Skeletal muscle cell (primary cell): ENCODE data around the gene LIN7A.
A peak's percentile ranks its signal among the peaks of the same experiment; 100 is the strongest.
"Not testable (repeated sequence)": the region's sequence is repeated elsewhere in the genome, so short reads cannot be mapped to it uniquely, and the experiment has no call there.

ENCODE experiments used
- DNase-seq: peaks from one replicate; pipeline ENCODE4 v3.0.0-alpha.2; 2010; ENCODE audit warnings: low read depth
- H3K4me3 ChIP-seq: 2 replicates; pipeline ENCODE4 v1.5.1; 2011; ENCODE audit warnings: low read depth, mild to moderate bottlenecking, control low read depth, low read length, moderate library complexity

The LIN7A gene

DNA sequence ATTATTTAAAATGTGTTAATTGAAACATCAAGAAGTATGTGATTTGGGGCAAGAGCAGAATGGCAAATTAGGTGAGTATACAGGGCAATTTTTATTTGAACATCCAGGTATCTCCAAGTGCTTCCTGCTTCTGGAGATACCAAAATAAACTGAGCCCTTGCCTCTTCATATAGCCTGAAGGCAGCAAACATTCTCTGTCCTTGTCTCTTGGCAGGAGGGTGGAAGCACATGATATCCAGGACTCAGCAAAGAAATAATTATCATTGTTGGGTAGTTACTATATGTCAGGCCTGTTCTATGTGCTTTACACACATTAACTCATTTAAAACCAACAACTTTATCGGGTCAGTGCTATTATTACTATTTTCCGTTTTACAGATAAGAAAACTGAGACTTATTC, 12.5 kb downstream of the LIN7A start:
- no peak overlapping the region for H3K4me3 ChIP-seq
- DNase-seq: no peak

DNA sequence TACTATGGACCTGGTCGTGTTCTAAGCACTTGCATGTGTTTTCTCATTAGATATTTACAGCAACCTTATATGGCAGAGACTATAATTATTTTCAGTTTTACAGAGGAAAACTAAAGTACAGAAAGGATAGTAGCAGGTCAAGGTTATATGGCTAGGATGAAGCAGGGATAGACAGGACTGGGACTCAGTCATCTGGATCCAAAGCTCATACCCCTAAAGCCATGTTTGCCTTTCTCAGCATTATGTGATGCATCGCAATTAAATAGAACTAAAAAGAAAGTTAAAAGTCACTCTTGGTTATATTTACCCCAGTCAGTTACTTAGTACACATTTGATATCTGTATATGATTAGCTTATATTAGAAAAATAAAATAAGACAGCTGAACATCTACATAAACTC, 13.3 kb downstream of the LIN7A start:
- no peak for DNase-seq
- no peak overlapping the region for H3K4me3 ChIP-seq

DNA sequence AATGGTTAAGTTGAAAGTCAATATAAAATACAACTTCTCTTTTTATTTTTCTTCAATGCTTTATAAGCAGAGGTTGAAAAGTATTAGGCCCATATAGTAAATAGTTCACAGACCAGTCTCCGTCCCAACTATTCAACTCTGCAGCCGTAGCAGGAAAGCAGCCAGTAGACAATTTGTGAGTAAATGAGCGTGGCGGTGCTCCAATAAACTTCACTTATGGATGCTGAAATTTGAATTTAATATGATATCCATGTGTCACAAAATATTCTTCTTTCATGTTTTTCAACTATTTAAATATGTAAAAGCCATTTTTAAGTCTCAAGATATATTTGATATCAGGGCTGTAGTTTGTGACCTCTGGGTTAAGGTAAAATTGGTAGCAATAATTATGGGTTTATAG, 17.7 kb downstream of the LIN7A start:
- H3K4me3 ChIP-seq: no peak overlapping the region
- DNase-seq: no peak

DNA sequence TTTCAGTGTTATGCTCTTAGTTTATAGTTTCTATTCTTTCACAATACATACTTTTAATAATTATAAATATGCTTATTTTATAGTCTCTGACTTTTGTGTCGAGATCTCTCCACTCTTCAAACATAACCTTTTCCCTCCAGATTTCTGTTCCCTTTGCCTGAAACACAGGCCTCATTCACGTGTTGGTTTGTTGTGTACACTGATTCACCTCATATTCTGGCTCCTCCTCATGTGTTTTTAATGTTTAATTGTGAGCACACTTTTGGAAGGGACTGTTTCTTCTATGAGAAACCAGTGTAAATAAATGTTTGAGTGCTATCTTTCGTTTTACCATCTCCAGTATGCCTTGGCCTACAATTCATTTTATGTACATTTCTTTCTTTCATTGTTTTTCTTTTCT, 20.1 kb downstream of the LIN7A start:
- DNase-seq: no peak
- H3K4me3 ChIP-seq: no peak overlapping the region

DNA sequence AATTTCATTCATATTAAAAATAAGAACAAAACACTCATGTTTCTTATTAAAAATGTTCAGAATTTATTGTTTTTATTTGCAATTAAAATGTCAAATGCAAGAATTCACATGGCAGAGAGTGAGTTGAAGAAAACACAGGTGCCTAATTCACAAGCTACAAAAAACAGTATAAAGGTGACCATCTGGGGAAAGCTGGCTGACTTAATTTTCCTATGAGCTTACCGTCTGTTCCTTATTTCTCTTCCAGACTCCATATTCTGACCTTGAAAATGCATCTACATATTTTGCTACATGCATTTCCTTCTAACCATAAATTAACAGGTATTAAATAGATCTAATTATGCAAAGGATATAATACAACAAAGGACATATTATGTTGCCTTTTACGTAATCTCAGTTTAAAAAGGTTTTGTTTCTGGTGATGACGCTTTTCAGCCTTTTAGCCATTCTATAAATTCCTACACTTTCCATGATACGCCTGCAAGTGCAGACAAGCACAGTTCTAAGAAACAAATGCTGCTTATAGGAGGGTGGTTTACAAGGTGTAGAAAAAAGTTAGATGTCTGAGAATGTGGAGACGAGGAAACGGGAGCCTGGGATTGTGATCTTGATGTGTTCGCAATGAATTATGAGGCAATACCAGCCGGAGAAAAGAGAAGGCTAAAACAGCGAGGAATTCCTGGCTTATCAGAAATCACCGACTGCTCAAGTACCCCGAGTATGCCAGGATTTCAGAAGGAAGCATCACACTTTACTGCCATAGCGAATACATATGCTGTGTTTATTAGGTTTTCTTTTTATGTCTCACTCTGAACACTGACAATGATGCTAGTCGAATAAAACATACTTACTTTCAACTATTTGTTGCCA, 24.6 kb downstream of the LIN7A start:
- no peak for DNase-seq

DNA sequence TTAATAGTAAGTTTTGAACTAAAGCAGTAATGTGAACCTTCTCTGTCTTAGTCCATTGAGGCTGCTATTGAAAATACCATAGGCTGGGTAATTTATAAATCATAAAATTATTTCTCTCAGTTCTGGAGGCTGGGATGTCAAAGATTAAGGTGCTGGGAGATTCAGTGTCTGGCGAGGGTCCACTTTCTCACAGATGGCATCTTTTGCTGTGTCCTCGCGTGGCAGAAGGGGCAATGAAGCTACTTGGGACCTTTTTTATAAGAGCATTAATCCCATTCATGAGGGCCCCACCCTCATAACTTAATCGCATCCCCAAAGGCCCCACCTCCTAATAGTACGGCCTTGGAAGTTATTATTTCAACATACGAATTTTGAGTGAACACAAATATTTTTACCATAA, 28.4 kb downstream of the LIN7A start:
- no peak for DNase-seq
- no peak overlapping the region for H3K4me3 ChIP-seq

More for the DNA sequence above, 24.6 kb downstream of the LIN7A start:
- H3K4me3 ChIP-seq: peak overlapping the region; percentile 13

DNA sequence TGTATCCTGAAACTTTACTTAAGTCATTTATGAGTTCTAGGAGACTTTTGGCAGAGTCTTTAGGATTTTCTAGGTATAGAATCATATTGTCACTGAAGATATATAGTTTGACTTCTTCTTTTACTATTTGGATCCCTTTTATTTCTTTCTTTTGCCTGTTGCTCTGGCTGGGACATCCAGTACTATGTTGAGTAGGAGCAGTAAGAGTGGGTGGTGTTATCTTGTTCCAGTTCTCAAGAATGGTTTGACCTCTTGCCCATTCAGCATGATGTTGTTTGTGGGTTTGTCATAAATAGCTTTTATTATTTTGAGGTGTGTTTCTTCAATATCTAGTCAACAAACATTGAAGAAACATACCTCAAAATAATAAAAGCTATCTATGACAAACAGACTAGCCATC, 35.0 kb downstream of the LIN7A start:
- DNase-seq: no peak

DNA sequence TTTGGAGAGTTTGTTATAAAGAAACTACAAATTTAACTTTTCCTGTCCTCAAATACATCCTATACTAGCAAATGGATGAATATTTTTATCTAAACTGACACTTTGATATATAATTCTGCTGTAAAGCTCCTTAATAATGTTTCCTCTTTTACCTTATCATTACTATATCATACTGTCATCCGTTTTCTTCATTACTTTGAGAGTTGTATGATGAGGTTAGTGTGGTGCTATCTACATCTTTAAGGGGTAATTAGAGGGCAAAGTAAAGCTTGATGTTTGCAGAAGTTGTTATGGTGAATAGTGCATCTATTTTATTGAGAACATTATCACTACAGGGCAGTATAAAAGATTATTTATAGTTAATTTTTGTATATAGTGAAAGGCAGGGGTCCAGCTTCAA, 36.1 kb downstream of the LIN7A start:
- DNase-seq: no peak

More for the DNA sequence above, 35.0 kb downstream of the LIN7A start:
- H3K4me3 ChIP-seq: no peak overlapping the region

DNA sequence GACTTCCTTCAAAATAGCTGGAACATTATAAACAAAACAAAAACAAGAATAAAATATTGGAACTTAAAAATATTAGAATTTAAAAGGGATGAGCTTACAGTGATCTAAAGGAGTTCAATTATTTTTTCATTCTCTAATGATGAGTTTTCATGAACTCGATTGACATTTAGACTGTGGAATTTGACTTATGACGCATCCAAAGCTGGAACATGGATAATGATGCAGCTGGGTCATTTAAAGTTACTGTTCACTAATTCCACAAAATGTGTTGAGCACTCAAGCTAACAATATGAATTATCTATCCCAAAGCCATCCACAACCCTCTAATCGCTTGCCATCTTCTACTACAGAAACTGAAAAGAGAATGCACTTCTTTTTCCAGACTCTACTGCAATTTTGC, 42.5 kb downstream of the LIN7A start:
- DNase-seq: no peak
- no peak overlapping the region for H3K4me3 ChIP-seq

More for the DNA sequence above, 36.1 kb downstream of the LIN7A start:
- H3K4me3 ChIP-seq: no peak overlapping the region

DNA sequence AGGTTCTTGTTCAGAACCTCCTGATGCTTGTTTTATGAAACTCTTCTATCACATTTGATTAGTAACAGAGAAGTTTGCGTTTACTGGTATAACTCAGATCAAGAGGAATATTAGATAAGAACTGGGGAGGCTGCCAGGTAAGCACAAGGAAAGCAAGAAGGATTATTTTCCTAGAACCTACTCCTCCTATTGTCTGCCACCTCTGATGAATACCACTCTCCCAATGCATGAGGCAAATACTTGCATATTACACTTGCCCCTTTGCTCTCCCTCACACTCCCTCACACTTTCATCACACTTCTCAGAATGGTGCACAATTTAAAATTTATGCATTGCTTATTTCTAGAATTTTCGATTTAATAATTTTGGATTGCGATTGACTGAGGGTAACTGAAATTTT, 43.6 kb downstream of the LIN7A start:
- DNase-seq: no peak
- H3K4me3 ChIP-seq: no peak overlapping the region

DNA sequence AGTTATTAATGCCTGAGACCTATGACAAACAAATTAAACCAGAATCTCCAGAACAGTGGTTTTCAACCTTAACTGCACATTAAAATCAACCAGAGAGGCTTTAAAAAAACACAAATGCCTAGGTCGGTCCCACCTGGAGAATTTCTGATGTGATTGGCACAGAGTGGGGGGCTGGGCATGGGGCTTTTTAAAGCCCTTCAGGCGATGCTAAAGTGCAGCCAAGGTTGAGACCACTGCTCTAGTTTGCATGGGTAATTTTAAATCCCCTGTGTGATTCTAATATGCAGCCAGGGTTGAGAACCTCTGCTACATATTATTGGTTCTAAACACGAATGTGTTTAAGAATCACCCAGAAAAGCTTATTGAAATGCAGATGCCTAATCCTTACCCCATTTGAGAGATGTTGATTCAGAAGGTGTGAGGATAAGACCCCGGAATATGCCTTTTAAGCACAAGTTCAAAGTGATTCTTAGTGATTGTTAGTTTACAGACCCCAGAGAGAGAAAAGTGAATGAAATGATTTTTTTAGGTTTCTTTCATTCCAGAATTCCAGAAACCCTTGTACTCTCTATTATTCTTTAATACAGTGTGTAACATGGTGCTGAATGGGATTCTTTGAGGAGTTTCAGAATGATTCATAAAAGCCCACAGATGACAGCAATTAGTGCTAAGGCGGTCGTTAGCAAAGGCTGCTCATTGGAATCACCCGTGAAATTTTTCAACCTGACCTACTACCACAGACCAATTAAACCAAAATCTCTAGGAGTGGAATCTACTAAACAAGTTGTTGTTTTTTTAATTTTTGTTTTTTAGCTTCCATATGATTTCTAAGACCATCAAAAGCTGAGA, 44.9 kb downstream of the LIN7A start:
- no peak overlapping the region for H3K4me3 ChIP-seq
- no peak for DNase-seq

DNA sequence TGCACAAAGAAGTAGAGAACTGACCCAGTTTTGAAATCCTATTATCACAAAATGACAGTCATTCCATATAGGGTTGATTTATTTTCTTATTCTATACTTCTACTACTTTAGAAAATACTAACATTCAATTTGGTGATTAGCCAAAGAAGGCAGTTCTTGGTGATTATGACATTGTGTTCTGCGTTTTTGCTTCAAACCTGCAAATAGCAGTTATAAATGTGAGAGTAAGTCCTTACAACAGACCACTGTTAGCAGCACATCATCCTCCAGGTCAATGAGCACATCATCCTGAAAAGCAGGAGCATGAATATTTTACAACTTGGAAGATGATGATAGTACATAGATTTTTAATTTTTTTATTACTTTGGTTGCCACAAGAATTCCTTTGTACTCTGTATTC, 53.1 kb downstream of the LIN7A start:
- H3K4me3 ChIP-seq: no peak overlapping the region
- no peak for DNase-seq

DNA sequence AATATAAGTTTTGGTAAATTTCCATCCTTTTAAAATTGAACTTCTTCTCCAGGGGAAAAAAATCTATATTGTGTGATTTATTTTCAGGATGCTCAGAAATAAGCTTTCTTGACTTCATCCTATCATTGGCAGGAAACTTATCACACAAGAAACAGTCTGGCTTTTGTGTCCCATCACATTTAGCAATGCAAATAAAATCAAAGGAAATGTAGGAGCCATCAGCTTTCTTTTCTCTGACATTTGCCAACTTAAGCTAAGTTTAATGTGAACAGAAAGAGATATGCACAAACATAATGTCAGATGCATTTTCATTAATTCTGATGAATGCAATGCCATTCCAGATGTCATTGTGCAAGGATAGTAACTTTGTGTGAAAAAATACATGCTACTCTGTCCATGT, 56.6 kb downstream of the LIN7A start:
- DNase-seq: no peak
- H3K4me3 ChIP-seq: no peak overlapping the region

DNA sequence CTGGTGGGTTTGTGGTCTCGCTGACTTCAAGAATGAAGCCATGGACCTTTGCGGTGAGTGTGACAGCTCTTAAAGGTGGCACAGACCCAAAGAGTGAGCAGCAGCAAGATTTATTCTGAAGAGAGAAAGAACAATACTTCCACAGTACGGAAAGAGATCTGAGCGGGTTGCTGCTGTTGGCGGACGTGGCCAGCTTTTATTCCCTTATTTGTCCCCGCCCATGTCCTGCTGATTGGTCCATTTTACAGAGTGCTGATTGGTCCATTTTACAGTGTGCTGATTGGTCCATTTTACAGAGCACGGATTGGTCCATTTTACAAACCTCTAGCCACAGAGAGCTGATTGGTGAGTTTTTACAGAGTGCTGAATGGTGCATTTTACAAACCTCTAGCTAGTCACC, 59.3 kb downstream of the LIN7A start:
- not testable (repeated sequence) for DNase-seq, H3K4me3 ChIP-seq

DNA sequence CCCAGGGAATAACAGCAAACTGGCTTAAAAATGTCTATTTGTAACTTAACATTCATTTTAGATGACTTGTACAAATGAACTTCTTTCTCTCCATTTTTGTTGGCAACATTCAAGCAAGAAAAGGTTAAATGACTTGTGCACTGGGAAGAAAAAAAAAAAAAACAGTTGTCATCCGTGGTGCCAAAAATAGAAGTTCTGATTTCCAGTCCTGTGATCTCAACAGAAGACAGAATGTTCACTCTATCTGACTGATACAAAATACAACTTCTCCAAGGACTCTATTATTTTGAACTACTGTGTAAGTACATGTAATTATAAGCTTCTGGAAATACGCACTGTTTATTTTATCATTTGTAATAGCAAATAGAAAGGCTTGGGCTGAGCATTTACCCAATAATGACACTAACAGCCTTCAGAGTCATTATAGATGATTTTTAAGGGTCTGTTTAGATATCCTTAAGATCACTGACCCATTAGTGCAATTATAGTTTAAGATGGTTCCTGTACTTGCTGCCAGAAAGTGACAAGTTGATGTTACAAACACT, 59.9 kb downstream of the LIN7A start:
- DNase-seq: peak; percentile 49
- no peak overlapping the region for H3K4me3 ChIP-seq

DNA sequence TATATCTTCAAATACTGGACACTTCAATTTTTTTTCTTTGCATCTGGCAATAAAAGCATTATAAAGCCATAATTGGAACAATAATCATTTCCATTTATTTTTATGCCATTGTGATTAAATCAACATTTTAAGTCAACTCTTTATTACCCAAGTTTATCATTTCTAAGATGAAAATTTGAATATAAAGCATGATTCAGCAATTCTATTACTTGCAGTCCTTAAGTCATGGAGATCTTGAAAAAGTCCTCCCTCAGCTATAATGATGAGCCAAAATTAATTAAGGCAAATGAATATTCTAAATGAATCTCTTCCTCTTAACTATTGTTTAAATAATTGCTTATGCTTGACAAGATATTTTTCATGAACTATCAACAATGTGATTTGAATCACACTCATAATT, 65.7 kb downstream of the LIN7A start:
- no peak for DNase-seq
- H3K4me3 ChIP-seq: no peak overlapping the region

DNA sequence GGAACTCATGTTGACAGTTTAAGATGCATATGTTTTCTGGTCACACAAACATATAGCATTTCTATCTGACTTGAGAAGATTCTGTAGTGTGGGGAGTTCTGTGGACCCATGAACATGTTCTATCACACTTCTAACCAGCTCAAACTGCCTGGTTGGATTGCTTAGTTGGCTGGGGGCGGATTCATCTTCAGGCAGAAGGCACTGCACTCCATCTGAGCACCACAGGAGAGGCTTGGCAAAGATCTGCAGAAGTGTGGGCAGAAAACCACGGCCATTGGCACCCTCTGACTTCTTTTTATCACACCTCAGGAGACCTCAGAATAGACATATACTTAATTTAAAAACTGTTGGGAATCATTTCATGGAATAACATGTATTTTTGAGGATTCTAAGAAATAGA, 68.5 kb downstream of the LIN7A start:
- H3K4me3 ChIP-seq: no peak overlapping the region
- DNase-seq: no peak

DNA sequence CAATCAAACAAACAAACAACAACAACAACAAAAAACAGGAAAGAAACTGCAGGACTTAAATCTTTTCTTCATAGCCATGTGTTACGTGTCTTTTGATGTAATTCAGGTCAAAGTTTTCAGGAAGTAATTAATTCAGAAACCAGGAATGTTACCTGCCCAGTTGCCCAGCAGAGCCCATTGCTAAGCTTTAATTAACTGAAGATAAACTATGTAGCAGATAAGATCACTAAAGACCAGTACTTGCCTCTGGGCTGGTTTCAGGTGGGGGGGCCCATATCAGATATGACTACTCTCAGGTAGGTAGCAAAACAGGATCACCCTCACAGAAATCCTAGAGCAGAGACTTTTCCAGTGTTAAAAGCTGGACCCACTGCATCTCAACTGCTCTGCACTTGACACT, 69.2 kb downstream of the LIN7A start:
- no peak overlapping the region for H3K4me3 ChIP-seq
- DNase-seq: no peak

DNA sequence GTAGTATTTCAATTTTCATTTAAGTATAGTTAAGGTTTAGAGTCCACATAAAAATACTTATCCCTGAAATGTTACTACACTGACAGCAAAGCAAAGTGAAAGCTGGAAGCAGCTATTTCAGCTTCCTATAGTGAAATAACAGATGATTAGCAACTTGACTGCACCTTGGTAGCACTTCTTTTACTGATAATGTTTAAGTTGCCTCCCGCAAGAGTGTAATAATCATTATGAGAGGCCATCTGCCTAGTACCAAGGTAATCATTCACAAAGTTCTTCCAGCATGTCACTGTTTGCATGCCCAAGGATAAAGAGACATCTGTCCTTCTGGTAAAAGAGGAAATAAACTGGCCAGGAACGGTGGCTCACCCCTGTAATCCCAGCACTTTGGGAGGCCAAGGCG, 69.8 kb downstream of the LIN7A start:
- DNase-seq: no peak
- no peak overlapping the region for H3K4me3 ChIP-seq

DNA sequence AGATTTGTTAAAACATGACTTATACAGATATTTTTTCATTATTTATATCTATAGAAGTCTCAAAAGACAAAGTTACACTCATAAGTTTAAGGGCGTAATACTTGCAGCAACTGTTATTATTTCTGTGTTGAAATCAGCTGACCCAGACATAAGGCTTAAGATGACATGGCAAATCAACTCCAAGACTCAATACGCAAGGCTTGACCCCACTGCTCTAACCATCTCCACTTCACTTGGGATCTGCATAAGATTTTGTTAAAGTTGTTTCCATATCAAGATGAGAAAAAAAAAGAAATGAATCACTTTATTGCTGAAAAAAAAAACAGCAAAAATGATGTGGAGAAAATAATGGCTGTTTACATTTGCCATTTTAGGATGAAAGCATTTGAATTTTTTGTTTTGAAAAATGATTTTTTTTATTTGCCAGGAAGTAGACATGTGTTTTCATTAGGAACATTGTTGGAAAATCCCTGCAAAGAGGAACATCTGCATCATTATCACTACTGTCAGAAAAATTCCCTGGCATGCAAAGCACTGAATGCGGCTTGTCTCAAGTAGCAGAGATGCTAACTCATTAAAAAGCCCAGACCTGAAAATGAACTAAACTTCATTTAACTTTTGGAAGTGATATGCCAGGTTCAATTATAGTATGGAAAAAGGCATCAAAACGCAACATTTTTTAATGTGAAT, 73.5 kb downstream of the LIN7A start:
- no peak for DNase-seq
- no peak overlapping the region for H3K4me3 ChIP-seq
